ENCODE data around the gene ADCY10. TPM values are rescaled to one million over a fixed set of nuclear protein-coding genes. Genes with fewer than 3 reads are reported as not detected.
A peak's percentile ranks its signal among the peaks of the same experiment; 100 is the strongest.
"Not testable (repeated sequence)": the region's sequence is repeated elsewhere in the genome, so short reads cannot be mapped to it uniquely, and the experiment has no call there.

The ADCY10 gene
- total RNA-seq, result 0.13 TPM

GRCh38 chr1:167913895-167914496, at the start of gene ADCY10:
Gene ADCY10, minus strand, starts transcription at chr1:167914134. Its CDS starts 8,994 bp downstream, at chr1:167905140.
- no peak for DNase-seq (ENCODE audit: low spot score)

GRCh38 chr1:167957710-167958109, 43.8 kb upstream of the ADCY10 start:
- DNase-seq (ENCODE audit: low spot score), result no peak

- DNase-seq (ENCODE audit: low spot score), result no peak
Measured at GRCh38 chr1:167955915-167956314, 42.0 kb upstream of the ADCY10 start.

- no peak for DNase-seq (ENCODE audit: low spot score)
Measured at GRCh38 chr1:167950569-167950968, 36.6 kb upstream of the ADCY10 start.

GRCh38 chr1:167949785-167950184, 35.9 kb upstream of the ADCY10 start:
- DNase-seq (ENCODE audit: low spot score), result no peak

GRCh38 chr1:167947733-167948132, 33.8 kb upstream of the ADCY10 start:
- DNase-seq (ENCODE audit: low spot score), result no peak

GRCh38 chr1:167943541-167943940, 29.6 kb upstream of the ADCY10 start:
- DNase-seq (ENCODE audit: low spot score), result no peak

- DNase-seq (ENCODE audit: low spot score), result no peak
Measured at GRCh38 chr1:167940264-167940663, 26.3 kb upstream of the ADCY10 start.

GRCh38 chr1:167938080-167938636, 24.2 kb upstream of the ADCY10 start:
- DNase-seq (ENCODE audit: low spot score), result no peak

- DNase-seq (ENCODE audit: low spot score), result no peak
Measured at GRCh38 chr1:167937709-167938010, 23.7 kb upstream of the ADCY10 start.

GRCh38 chr1:167936930-167937708, 23.2 kb upstream of the ADCY10 start, which contains the start of gene MPC2:
Gene MPC2, minus strand, starts transcription at chr1:167937072. Its CDS starts 1,231 bp downstream, at chr1:167935841.
- DNase-seq (ENCODE audit: low spot score), result peak; percentile 74

GRCh38 chr1:167936068-167936929, 22.4 kb upstream of the ADCY10 start, which contains the start of gene DCAF6:
Gene DCAF6, plus strand, starts transcription at chr1:167936683. Its CDS starts 229 bp downstream, at chr1:167936912.
- peak; percentile 98 for DNase-seq (ENCODE audit: low spot score)

GRCh38 chr1:167935216-167936067, 21.5 kb upstream of the ADCY10 start:
- DNase-seq (ENCODE audit: low spot score), result no peak

GRCh38 chr1:167934426-167935215, 20.7 kb upstream of the ADCY10 start:
- DNase-seq (ENCODE audit: low spot score), result no peak

GRCh38 chr1:167933788-167934187, 19.9 kb upstream of the ADCY10 start:
- no peak for DNase-seq (ENCODE audit: low spot score)

- no peak for DNase-seq (ENCODE audit: low spot score)
Measured at GRCh38 chr1:167929725-167930124, 15.8 kb upstream of the ADCY10 start.

GRCh38 chr1:167928919-167929318, 15.0 kb upstream of the ADCY10 start:
- not testable (repeated sequence) for DNase-seq (ENCODE audit: low spot score)

- DNase-seq (ENCODE audit: low spot score), result no peak
Measured at GRCh38 chr1:167928457-167928852, 14.5 kb upstream of the ADCY10 start.

GRCh38 chr1:167927046-167927754, 13.3 kb upstream of the ADCY10 start:
- DNase-seq (ENCODE audit: low spot score), result no peak

Measured in ureter (tissue), 1 donor.